Fibroblast of skin of right quadriceps (primary cell): ENCODE measurements around the gene CHN2.

Source experiments
- DNase-seq: peaks from one replicate; pipeline ENCODE4 v3.0.0-alpha.2; 2013

The CHN2 gene

GRCh38 chr7:29479301-29480200 lies 285.0 kb downstream of the CHN2 start:
- no peak for DNase-seq

DNA sequence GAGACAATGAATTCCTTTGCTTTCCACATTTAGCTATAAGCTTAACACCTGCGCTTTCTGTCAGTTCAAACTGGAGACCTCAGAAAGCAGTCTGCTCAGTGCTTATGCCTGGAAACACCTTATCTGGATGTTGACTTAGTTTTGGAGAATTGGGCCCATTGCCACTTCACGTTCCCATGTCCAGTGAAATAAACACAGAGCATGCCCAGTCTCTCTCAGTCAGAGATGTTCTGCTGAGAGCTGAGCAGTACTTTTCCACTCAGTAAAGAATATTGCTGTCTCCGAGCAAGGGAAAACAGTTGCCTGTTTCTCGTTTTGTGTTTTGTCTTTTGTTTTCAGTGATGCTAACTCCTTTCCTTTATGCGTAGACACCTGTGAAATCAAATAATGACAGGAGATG lies 285.9 kb downstream of the CHN2 start:
- no peak for DNase-seq

DNA sequence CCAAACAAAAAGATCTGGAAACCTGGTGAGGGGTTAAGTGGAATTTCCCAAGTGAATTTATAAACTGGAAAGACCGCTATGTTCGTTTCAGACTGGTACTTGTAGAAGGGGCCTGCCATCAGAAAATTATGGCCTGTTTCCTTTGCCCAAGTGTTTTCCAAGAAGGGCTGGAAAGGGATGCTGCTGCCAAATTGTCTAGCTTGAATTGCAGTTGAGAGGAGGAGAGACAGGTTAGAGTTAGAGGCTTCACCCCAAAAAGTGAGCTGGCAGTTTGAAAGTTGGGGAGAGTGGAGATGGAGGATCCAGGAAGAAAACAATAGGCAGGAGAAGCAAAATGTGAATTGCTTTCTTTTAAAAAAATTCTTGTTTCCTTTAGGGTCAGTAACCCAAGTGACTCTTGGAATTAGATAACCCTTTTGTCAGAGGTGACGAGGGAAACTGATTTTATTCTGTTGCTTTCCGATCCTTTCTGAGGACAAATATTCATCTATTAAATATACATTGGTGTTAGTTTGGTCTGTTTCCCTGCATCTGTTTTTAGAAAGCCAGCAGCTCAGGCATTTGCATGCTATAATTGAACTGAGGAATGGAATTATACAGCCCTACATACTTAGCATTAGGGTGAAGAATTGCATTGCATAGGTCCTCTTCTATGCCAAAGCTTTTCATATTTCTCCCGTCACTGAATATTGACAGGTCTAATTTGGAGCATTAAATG lies 286.5 kb downstream of the CHN2 start:
- DNase-seq, result no peak

DNA sequence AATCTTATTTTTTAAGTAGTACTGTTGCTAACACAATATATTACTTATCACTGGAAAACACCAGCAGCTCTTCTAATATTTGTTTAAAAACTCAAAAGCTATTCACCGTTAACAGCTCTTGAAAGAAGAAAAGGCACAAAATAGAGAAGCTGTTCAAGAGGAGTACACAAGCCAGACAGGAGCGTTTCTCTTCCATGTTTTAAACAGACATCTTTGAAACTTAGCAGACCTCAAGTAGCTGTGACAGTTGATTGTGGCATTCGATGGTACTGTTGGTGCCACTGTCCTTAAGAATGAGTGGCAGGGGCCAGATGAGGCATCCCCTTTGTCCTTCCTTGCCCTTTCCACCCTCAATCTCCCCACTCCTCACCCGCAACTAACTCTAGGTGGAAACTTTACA lies 287.5 kb downstream of the CHN2 start:
- no peak for DNase-seq

GRCh38 chr7:29483219-29484104 lies 288.9 kb downstream of the CHN2 start:
- DNase-seq, result no peak

DNA sequence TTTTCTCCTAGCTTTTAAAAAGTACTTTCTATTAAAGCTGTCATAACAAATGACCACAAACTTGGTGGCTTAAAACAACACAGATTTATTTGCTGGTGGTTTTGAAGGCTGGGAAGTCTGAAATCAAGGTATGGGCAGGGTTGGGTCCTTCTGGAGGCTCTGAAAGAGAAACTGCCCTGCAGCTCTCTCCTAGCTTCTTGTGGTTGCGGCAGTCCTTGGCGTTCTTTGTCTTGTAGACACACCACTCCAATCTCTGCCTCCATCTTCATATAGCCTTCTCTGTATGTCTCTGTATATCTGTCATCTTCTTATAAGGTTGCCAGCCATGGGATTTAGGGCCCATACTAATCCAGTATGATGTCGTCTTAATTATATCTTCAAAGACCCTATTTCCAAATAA lies 289.7 kb downstream of the CHN2 start:
- no peak for DNase-seq

- DNase-seq, result no peak
Observed at GRCh38 chr7:29485339-29486190, 291.0 kb downstream of the CHN2 start.

- DNase-seq, result no peak
Observed at GRCh38 chr7:29486191-29486700, 291.7 kb downstream of the CHN2 start.

DNA sequence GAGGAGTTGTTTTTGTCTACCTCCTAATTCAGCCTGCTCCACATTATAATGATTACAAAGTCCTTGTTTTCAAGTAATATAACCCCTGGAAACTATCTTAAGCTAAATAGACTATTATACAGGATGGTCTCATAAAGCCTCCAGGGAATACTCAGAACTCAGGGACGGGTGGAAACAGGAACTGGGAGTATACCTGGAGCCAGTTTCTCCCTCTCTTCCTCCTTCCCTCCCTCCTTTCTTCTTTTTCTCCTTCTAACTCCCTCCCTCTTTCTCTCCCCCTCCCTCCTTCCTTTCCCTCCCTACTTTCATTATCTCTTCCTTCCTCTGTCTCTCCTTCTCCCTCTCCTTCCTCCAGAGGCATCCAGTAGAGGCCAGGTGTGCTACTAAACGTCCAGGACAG lies 292.8 kb downstream of the CHN2 start:
- DNase-seq, result no peak

GRCh38 chr7:29488203-29488970 lies 293.8 kb downstream of the CHN2 start:
- no peak for DNase-seq

GRCh38 chr7:29488977-29489376 lies 294.4 kb downstream of the CHN2 start:
- DNase-seq, result peak; percentile 89

DNA sequence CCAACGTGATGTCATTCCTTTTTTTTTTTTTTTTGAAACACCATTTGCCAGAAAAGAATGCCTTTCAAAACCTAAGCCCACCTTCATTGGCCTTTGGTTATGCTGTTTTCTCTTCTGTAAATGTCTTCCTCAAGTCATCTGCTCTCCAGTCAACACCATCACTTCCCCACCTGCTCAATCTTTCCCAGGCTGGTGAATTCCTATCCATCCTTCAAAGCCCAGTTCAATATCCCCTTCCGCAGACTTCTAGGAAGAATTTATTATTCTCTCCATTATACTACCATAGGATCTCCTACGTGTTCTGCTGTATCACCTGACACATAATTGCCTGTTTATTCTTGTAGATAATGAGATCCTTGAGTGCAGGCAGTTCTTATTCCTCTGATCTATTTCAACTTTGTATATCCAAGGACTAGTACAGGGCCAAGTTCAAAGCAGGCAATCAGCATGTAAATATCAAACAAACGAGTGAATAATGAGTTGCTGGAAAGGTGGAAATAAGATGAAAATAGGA lies 295.6 kb downstream of the CHN2 start:
- DNase-seq, result no peak

DNA sequence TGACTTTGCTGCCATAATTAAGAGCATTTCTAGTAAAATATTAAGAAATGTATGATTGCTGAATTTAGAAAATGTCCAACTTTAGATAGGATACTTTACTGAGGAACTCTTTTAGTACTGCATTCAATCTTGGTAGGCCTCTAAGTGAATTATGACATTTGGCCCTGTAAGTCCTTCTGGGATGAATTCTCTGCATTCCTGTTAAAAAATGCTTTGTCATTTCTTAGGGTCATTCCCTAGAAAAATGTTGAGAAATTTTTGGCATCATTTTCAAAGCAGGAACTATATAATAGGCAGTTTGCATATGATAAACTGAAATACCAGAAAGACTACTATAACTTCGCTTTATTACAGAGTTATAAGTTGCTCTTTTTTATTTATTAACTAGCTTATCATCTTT lies 299.8 kb downstream of the CHN2 start:
- peak; percentile 82 for DNase-seq

GRCh38 chr7:29495653-29496052 lies 301.1 kb downstream of the CHN2 start:
- DNase-seq, result no peak

DNA sequence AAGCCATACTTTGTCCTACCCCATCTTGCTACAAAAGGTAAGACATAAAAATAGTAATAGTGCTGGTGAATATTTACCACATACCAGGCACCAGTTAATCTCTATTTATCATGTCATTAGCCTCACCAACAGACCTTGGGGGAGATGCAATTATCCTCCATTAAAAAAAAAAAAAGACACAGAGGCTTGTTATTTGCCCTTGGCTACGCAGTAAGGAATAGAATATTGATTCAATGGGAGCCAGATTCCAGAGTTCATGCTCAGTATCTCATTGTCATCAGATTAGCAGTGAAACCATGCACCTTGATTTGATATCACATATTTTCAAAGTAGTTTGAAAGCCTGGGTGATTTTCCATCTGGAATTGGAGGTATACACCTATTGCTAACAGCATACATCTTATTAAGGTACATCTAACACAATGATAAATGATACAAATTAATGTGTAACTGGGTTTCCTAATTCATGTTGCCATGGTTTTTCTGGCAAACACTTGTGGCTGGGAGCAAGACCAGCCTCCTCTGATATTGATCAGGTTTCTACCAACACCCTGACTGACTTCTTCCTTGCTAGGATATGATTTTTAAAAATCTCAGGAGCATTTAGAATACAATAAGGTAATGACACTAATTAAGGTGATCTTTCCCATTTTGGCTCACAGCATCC lies 301.9 kb downstream of the CHN2 start:
- DNase-seq, result no peak

DNA sequence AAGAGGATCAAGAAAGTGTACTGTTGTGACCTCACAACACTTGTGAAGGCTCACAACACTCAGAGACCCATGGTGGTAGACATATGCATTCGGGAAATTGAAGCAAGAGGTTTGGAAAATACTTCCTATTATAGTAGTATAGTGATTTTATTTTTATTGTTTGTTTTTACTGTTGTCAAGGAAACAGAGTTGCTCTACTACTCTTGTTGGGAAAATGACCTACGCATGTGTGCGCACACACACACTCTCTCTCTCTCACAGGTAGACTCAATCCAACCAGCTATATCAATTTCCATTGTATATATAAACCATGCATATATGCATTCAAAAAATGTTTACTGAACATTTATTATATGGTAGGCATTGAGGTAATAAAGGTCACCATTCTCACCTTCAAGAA lies 305.4 kb downstream of the CHN2 start:
- DNase-seq, result no peak

DNA sequence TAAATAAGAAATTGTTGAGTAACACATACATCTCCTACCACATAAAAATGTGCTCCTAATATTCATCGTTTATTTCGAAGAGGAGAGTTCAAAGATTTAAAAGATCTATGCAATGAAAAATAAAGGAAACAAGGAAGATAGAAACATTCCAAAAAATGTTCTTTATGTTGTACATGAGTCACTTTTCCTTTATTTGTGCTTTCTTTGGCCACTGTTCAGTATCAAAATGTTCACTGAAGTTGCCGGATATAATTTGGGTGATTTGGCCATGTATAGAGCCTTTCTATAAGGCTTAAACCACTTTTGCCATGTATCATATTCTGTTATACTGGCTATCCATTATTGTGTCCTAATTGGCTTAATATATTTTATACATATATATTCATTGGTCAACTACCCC lies 306.1 kb downstream of the CHN2 start:
- DNase-seq, result no peak

DNA sequence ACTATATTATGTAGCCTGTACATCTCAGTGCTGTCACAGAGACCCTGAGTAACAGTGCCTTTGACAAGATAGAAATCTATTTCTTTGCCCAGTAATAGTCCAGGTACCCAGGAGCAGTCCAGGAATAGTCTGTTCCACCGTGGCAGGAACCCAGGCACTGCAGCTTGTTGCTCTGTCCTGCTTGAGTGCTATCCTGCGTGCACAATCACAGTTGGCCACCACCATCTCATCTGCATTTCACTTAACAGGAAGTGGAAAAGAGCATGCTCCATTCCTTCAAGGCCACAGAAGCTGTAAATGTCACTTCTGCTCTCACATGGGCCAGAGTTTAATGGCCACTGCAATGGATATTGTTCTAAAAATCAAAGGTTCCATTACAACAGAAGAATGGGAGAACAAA lies 307.6 kb downstream of the CHN2 start:
- no peak for DNase-seq

- DNase-seq, result no peak
Observed at GRCh38 chr7:29505931-29506330, 311.4 kb downstream of the CHN2 start.

- DNase-seq, result no peak
Observed at GRCh38 chr7:29508608-29509007, 314.0 kb downstream of the CHN2 start.
